WTC11 (cell line): ENCODE results near the gene KCNMA1. TPM values are rescaled to one million over a fixed set of nuclear protein-coding genes. Genes with fewer than 3 reads are reported as not detected.

Experiments
- ATAC-seq: fragments of 200-7000 bp; cut with Tn5 transposase; 2 replicates; pipeline ENCODE4 v1.10.0; 2021; ENCODE audit warnings: mild to moderate bottlenecking, moderate library complexity
- CTCF ChIA-PET: fragments of 300-600 bp; sonication (Branson Sonifier 250); formaldehyde crosslinking; loops from one replicate; lab custom pipeline; 2021; ENCODE audit warnings: antibody characterized with exemption; lab: Charles Lee
- POLR2A ChIA-PET: fragments of 350-600 bp; sonication (Branson Sonifier 250); formaldehyde crosslinking; loops from one replicate; lab custom pipeline; 2021; ENCODE audit warnings: antibody characterized with exemption; lab: Charles Lee
- DNase-seq: peaks from one replicate; pipeline ENCODE4 v3.0.0; 2021; ENCODE audit warnings: low spot score
- H3K27ac Mint-ChIP-seq: 2 replicates; pipeline ENCODE4 v1.8.0; 2021; ENCODE audit warnings: mixed read lengths
- H3K27me3 Mint-ChIP-seq: 2 replicates; pipeline ENCODE4 v1.8.0; 2021; ENCODE audit warnings: low read depth, mild to moderate bottlenecking, moderate library complexity, mixed read lengths
- H3K36me3 Mint-ChIP-seq: 2 replicates; pipeline ENCODE4 v1.8.0; 2021; ENCODE audit warnings: mixed read lengths
- H3K4me1 Mint-ChIP-seq: 2 replicates; pipeline ENCODE4 v1.8.0; 2022; ENCODE audit warnings: mixed read lengths
- H3K4me3 Mint-ChIP-seq: 2 replicates; pipeline ENCODE4 v1.8.0; 2021; ENCODE audit warnings: mild to moderate bottlenecking, moderate library complexity, mixed read lengths
- H3K9me3 Mint-ChIP-seq: 2 replicates; pipeline ENCODE4 v1.8.0; 2021; ENCODE audit warnings: mixed read lengths
- AR ChIP-seq: fragments of 250-450 bp; sonication (Bioruptor Pico); IDR thresholded peaks from 2 replicates; pipeline ENCODE4 v1.9.0; 2021; ENCODE audit warnings: mild to moderate bottlenecking
- CREB1 ChIP-seq: sonication (generic); formaldehyde crosslinking; IDR thresholded peaks from 2 replicates; pipeline ENCODE4 v1.8.0; 2023; ENCODE audit warnings: mild to moderate bottlenecking, missing genetic modification reagents
- E2F1 ChIP-seq: sonication (generic); formaldehyde crosslinking; IDR thresholded peaks from 2 replicates; pipeline ENCODE4 v1.8.0; 2022; ENCODE audit warnings: mild to moderate bottlenecking, missing genetic modification reagents
- FOXJ3 ChIP-seq: sonication (generic); formaldehyde crosslinking; IDR thresholded peaks from 2 replicates; pipeline ENCODE4 v1.9.0; 2021; ENCODE audit warnings: missing genetic modification reagents, mild to moderate bottlenecking, borderline replicate concordance
- GABPB1 ChIP-seq: sonication (generic); formaldehyde crosslinking; IDR thresholded peaks from 2 replicates; pipeline ENCODE4 v1.8.1; 2023; ENCODE audit warnings: mild to moderate bottlenecking, missing genetic modification reagents
- HMGXB4 ChIP-seq: sonication (generic); formaldehyde crosslinking; IDR thresholded peaks from 2 replicates; pipeline ENCODE4 v1.8.1; 2023; ENCODE audit warnings: mild to moderate bottlenecking, moderate library complexity, missing genetic modification reagents
- IRF2 ChIP-seq: sonication (generic); formaldehyde crosslinking; IDR thresholded peaks from 2 replicates; pipeline ENCODE4 v1.8.0; 2022; ENCODE audit warnings: low read depth, missing genetic modification reagents, borderline replicate concordance
- JAZF1 ChIP-seq: fragments of 250-450 bp; sonication (Bioruptor Pico); IDR thresholded peaks from 2 replicates; pipeline ENCODE4 v1.9.0; 2021; ENCODE audit warnings: moderate library complexity, mild to moderate bottlenecking, inconsistent platforms
- JUN ChIP-seq: sonication (generic); formaldehyde crosslinking; IDR thresholded peaks from 2 replicates; pipeline ENCODE4 v1.8.0; 2023; ENCODE audit warnings: mild to moderate bottlenecking, missing genetic modification reagents
- KAT7 ChIP-seq: sonication (generic); formaldehyde crosslinking; IDR thresholded peaks from 2 replicates; pipeline ENCODE4 v1.8.1; 2023; ENCODE audit warnings: missing genetic modification reagents, mild to moderate bottlenecking, borderline replicate concordance
- PRDM15 ChIP-seq: sonication (generic); formaldehyde crosslinking; IDR thresholded peaks from 2 replicates; pipeline ENCODE4 v1.8.0; 2022; ENCODE audit warnings: missing genetic modification reagents
- PREB ChIP-seq: sonication (generic); formaldehyde crosslinking; IDR thresholded peaks from 2 replicates; pipeline ENCODE4 v1.8.1; 2022; ENCODE audit warnings: mild to moderate bottlenecking, missing genetic modification reagents, moderate library complexity, borderline replicate concordance
- SOX15 ChIP-seq: fragments of 250-450 bp; sonication (Bioruptor Pico); IDR thresholded peaks from 2 replicates; pipeline ENCODE4 v1.9.0; 2021; ENCODE audit warnings: mild to moderate bottlenecking
- TCF7 ChIP-seq: sonication (generic); formaldehyde crosslinking; IDR thresholded peaks from 2 replicates; pipeline ENCODE4 v1.8.0; 2022; ENCODE audit warnings: mild to moderate bottlenecking, low read depth, missing genetic modification reagents, moderate library complexity
- TP53 ChIP-seq: sonication (generic); formaldehyde crosslinking; IDR thresholded peaks from 2 replicates; pipeline ENCODE4 v1.8.1; 2023; ENCODE audit warnings: mild to moderate bottlenecking, missing genetic modification reagents
- ZBTB43 ChIP-seq: sonication (generic); formaldehyde crosslinking; IDR thresholded peaks from 2 replicates; pipeline ENCODE4 v1.8.1; 2023; ENCODE audit warnings: mild to moderate bottlenecking, missing genetic modification reagents
- ZNF138 ChIP-seq: sonication (generic); formaldehyde crosslinking; conservative IDR thresholded peaks from 2 replicates; pipeline ENCODE4 v1.8.1; 2022; ENCODE audit warnings: mild to moderate bottlenecking, moderate library complexity, missing genetic modification reagents
- ZNF232 ChIP-seq: sonication (generic); formaldehyde crosslinking; IDR thresholded peaks from 2 replicates; pipeline ENCODE4 v1.8.0; 2022; ENCODE audit warnings: mild to moderate bottlenecking, missing genetic modification reagents
- ZNF317 ChIP-seq: sonication (generic); formaldehyde crosslinking; IDR thresholded peaks from 2 replicates; pipeline ENCODE4 v1.8.1; 2023; ENCODE audit warnings: low read depth, mild to moderate bottlenecking, moderate library complexity, missing genetic modification reagents, borderline replicate concordance
- ZSCAN18 ChIP-seq: fragments of 250-450 bp; sonication (Bioruptor Pico); IDR thresholded peaks from 2 replicates; pipeline ENCODE4 v2.1.2; 2022; ENCODE audit warnings: mild to moderate bottlenecking, moderate library complexity
- total RNA-seq: library from RNA; stranded (reverse); gene quantifications from 3 replicates; pipeline ENCODE4 v1.2.3, GENCODE V29; 2021

Gene KCNMA1
- total RNA-seq, 1 experiment from 2014 or later = 7.3 TPM

GRCh38 chr10:77077316-77077945, 560.2 kb downstream of the KCNMA1 start:
- Mint-ChIP-seq H3K27me3 (peaks cover 8% of the 10 kb centered on the region; the same call in 1 of the 2 replicates), H3K4me3 (no peak overlapping the region), H3K4me1 (peaks cover 38% of the 10 kb centered on the region), H3K27ac (no peak overlapping the region), H3K36me3 (no peaks in the 10 kb centered on the region), H3K9me3 (no peaks in the 10 kb centered on the region)
- POLR2A ChIA-PET = no interaction called here
- CTCF ChIA-PET = no interaction called here
- no peak for TF ChIP-seq IRF2 (CRISPR knock-in tag)
- TF ChIP-seq E2F1 (CRISPR knock-in tag) = no peak
- no peak for TF ChIP-seq ZBTB43 (CRISPR knock-in tag)
- TF ChIP-seq GABPB1 (CRISPR knock-in tag) = no peak
- no peak for TF ChIP-seq CREB1 (CRISPR knock-in tag)
- no peak for TF ChIP-seq ZSCAN18 (CRISPR knock-in tag)
- no peak for TF ChIP-seq SOX15 (CRISPR knock-in tag)
- TF ChIP-seq ZNF317 (CRISPR knock-in tag) = no peak
- TF ChIP-seq ZNF138 (CRISPR knock-in tag) = no peak
- TF ChIP-seq JUN (CRISPR knock-in tag) = no peak
- no peak for TF ChIP-seq HMGXB4 (CRISPR knock-in tag)
- TF ChIP-seq PREB = no peak
- no peak for TF ChIP-seq TCF7
- no peak for TF ChIP-seq AR (CRISPR knock-in tag)
- TF ChIP-seq PRDM15 (CRISPR knock-in tag) = no peak
- TF ChIP-seq ZNF232 (CRISPR knock-in tag) = no peak
- no peak for TF ChIP-seq TP53 (CRISPR knock-in tag)
- no peak for TF ChIP-seq FOXJ3 (CRISPR knock-in tag)
- no peak for TF ChIP-seq JAZF1 (CRISPR knock-in tag)
- no peak for TF ChIP-seq KAT7 (CRISPR knock-in tag)
- ATAC-seq (no peak), DNase-seq (no peak)
